HG03571 (cell line): ENCODE data around the gene HOXD13.

Experiments
- ATAC-seq: cut with Tn5 transposase; IDR thresholded peaks from one replicate; pipeline ENCODE4 v1.9.1; 2021; ENCODE audit not compliant: unreplicated experiment

The HOXD13 gene

DNA sequence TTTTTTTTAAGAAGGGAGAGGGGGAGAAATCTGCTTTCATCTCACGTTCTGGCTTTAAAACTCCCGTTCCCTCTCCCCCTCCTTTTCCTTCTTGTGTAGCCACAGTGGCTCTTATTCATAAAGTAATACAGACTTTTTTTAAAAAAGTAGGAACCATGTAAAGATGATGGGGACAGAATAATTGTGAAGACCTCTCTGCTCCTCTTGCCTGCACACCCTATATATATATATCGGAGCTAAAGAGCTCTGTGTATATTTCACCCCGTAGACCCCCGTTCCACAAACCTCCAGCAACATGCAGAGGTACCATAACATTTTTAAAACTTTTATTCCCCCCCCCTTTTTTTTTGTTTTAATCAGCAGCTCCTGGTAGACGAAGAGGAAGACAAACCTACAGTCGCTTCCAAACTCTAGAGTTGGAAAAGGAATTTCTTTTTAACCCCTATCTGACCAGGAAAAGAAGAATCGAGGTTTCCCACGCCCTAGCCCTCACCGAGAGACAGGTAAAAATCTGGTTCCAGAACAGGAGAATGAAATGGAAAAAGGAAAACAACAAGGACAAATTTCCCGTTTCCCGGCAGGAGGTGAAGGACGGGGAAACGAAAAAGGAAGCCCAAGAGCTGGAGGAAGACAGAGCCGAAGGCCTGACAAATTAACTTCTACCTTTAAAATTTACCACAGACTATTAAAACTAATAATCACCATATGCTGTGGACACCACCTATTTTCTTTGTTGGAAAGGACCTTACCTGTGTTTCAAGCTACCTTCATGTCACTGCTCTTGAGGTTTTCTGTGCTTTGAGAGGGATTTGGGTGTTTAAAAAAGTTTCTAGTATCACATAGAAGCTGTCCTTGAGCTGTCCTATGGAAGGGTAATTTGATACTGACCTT lies 38.7 kb downstream of the HOXD13 start:
- ATAC-seq, result no peak

GRCh38 chr2:176131848-176132158 lies 39.3 kb downstream of the HOXD13 start:
- no peak for ATAC-seq

GRCh38 chr2:176132205-176133171 lies 40.0 kb downstream of the HOXD13 start:
- no peak for ATAC-seq

- ATAC-seq, result no peak
Measured at GRCh38 chr2:176133389-176133788, 40.9 kb downstream of the HOXD13 start.

- ATAC-seq, result no peak
Measured at GRCh38 chr2:176134035-176134434, 41.5 kb downstream of the HOXD13 start.

- ATAC-seq, result no peak
Measured at GRCh38 chr2:176135035-176135440, 42.5 kb downstream of the HOXD13 start.

GRCh38 chr2:176136374-176137251 lies 44.1 kb downstream of the HOXD13 start:
- no peak for ATAC-seq

DNA sequence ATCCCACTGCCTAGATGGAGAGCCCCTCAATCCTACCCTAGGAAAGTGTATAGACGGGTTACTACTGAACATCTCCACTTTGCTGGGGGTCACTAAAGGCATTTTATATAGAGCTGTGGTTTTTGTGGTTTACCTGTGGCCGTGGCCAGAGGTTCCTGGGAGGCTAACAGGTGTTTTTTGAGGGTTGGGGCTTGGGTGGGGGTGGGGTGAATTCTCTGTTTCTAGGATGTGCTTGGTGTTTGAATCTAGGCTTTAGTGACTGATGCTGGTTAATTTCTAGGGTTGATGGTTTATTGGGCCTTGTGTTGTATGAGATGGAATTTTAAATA lies 44.7 kb downstream of the HOXD13 start:
- no peak for ATAC-seq

DNA sequence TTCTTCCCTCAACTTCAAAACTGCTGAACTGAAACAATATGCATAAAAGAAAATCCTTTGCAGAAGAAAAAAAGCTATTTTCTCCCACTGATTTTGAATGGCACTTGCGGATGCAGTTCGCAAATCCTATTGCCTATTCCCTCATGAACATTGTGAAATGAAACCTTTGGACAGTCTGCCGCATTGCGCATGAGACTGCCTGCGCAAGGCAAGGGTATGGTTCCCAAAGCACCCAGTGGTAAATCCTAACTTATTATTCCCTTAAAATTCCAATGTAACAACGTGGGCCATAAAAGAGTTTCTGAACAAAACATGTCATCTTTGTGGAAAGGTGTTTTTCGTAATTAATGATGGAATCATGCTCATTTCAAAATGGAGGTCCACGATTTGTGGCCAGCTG lies 45.4 kb downstream of the HOXD13 start:
- ATAC-seq, result no peak

GRCh38 chr2:176138526-176138922 lies 46.0 kb downstream of the HOXD13 start:
- ATAC-seq, result no peak

- ATAC-seq, result no peak
Measured at GRCh38 chr2:176138923-176139660, 46.6 kb downstream of the HOXD13 start.

- ATAC-seq, result no peak
Measured at GRCh38 chr2:176139661-176140512, 47.4 kb downstream of the HOXD13 start.

- ATAC-seq, result peak; percentile 93
Measured at GRCh38 chr2:176140513-176141317, 48.2 kb downstream of the HOXD13 start.

DNA sequence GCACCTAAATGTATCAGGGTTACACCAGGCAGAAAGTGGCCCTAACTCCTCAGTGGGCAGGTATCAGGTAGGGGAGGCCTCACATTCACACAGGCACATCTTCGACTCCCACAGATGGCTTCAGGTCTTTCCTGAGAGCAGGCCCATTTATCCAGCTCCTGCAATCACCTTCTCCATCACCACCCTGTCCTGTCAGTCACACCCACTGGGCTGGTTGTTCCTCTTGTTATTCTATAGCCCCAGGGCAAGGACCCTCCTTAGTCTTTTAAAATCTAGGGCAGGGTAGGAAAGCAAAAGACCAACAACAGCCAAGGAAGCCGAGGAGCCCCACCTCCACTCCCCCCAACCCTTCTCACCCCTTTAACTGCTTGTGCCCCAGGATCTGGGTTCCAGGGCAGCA lies 49.8 kb downstream of the HOXD13 start:
- ATAC-seq, result no peak
